Measurements from ENCODE around the gene MAST2. TPM values are rescaled to one million over a fixed set of nuclear protein-coding genes. Genes with fewer than 3 reads are reported as not detected.

MAST2 gene
- total RNA-seq, 1 experiment from 2014 or later: 77.0 TPM

- CTCF ChIA-PET: no interaction called here
- TF ChIP-seq REST (IDR thresholded peaks at IDR 0.05; ENCODE audit: insufficient read depth in 1 of 2, low read depth in 2 of 2, low read length in 1 of 2) (no peak), TCF7L2 (IDR thresholded peaks at IDR 0.05; ENCODE audit: low read depth, low read length) (no peak)
- Histone ChIP-seq H3K36me3 (ENCODE audit: control insufficient read depth, insufficient read depth, low read length) (no peaks in the 10 kb centered on the region), H3K4me1 (ENCODE audit: control insufficient read depth, insufficient read depth, low read length) (no peaks in the 10 kb centered on the region), H3K9me3 (ENCODE audit: control insufficient read depth, insufficient read depth, low read depth, low read length) (no peaks in the 10 kb centered on the region), H3K27me3 (ENCODE audit: control insufficient read depth, insufficient read depth, low read length) (no peaks in the 10 kb centered on the region), H3K4me3 (ENCODE audit: low read depth in 2 of 2, low read length in 2 of 2) (no peak overlapping the region), H3K27ac (ENCODE audit: low read length) (no peak overlapping the region)
- no peak for ATAC-seq
- in situ Hi-C loops (cut with HindIII; ENCODE audit: low pct_unique_long_range_greater_than_20kb, low sequenced_read_pairs): no loop called here
- POLR2A ChIA-PET: no interaction called here
- no peak for DNase-seq (ENCODE audit: low read depth, low spot score)
- intact Hi-C loops (cut with micrococcal nuclease; ENCODE audit: unreplicated experiment): no loop called here
- BruUV-seq (replicated peaks): no TSS peak
These were observed 280.2 kb downstream of the MAST2 start for GRCh38 chr1:46083579-46083978.

- peak; percentile 68 for ATAC-seq
- H3K27me3 ChIP-seq (ENCODE audit: control insufficient read depth, insufficient read depth, low read length): no peaks in the 10 kb centered on the region
- H3K36me3 ChIP-seq (ENCODE audit: control insufficient read depth, insufficient read depth, low read length): no peaks in the 10 kb centered on the region
- no peak overlapping the region for H3K27ac ChIP-seq (ENCODE audit: low read length)
- CTCF ChIA-PET: interaction anchor here (0.6 kb wide), 1 partner anchor 373 kb away, joined by 4 read pairs; no protein-coding TSS in a partner anchor
- in situ Hi-C loops (cut with HindIII; ENCODE audit: low pct_unique_long_range_greater_than_20kb, low sequenced_read_pairs): no loop called here
- no TSS peak for BruUV-seq (replicated peaks)
- H3K4me1 ChIP-seq (ENCODE audit: control insufficient read depth, insufficient read depth, low read length): no peaks in the 10 kb centered on the region
- H3K4me3 ChIP-seq (ENCODE audit: low read depth in 2 of 2, low read length in 2 of 2): no peak overlapping the region
- POLR2A ChIA-PET: interaction anchor here (0.5 to 0.6 kb wide), 4 partner anchors 56 to 444 kb away, joined by 3 to 5 read pairs (median 3); no protein-coding TSS in a partner anchor
- DNase-seq (ENCODE audit: low read depth, low spot score): no peak
- intact Hi-C loops (cut with micrococcal nuclease; ENCODE audit: unreplicated experiment): no loop called here
- TF ChIP-seq CTCF (IDR thresholded peaks at IDR 0.05) (no peak), SIN3A (IDR thresholded peaks at IDR 0.05; ENCODE audit: borderline replicate concordance, insufficient read depth, low read depth, low read length) (no peak), POLR2AphosphoS5 (IDR thresholded peaks at IDR 0.05; ENCODE audit: low read depth, low read length) (no peak), REST (IDR thresholded peaks at IDR 0.05; ENCODE audit: insufficient read depth in 1 of 2, low read depth in 2 of 2, low read length in 1 of 2) (no peak), TCF7L2 (IDR thresholded peaks at IDR 0.05; ENCODE audit: low read depth, low read length) (no peak)
- H3K9me3 ChIP-seq (ENCODE audit: control insufficient read depth, insufficient read depth, low read depth, low read length): no peaks in the 10 kb centered on the region
These were observed 281.4 kb downstream of the MAST2 start for GRCh38 chr1:46084553-46085451.

Other genes with a start within 250 kb of the MAST2 start
- gene NASP, start 219.6 kb upstream of the MAST2 start, total RNA-seq (2021; ENCODE audit: unreplicated experiment): 193 TPM
- 2.2 TPM for gene CCDC17, start 179.6 kb upstream of the MAST2 start, total RNA-seq (2021; ENCODE audit: unreplicated experiment)
- gene GPBP1L1, start 117.1 kb upstream of the MAST2 start, total RNA-seq (2021; ENCODE audit: unreplicated experiment): 130 TPM
- 19.1 TPM for gene TMEM69, start 115.4 kb upstream of the MAST2 start, total RNA-seq (2021; ENCODE audit: unreplicated experiment)
- gene IPP, start 53.0 kb upstream of the MAST2 start, total RNA-seq (2021; ENCODE audit: unreplicated experiment): 28.8 TPM